Duodenal mucosa (tissue), 2 donors: ENCODE data around the gene FAM13A.

Source experiments
- H3K27ac ChIP-seq: one replicate; pipeline ENCODE4 v1.7.0; 2013; ENCODE audit warnings: low read depth, low read length
- H3K27me3 ChIP-seq, 2 donors: one replicate each; pipeline ENCODE4 v1.7.0; 2013; ENCODE audit warnings: low read length in 2 of 2, control low read depth in 1 of 2; ENCODE audit not compliant: insufficient read depth in 2 of 2, control insufficient read depth in 1 of 2
- H3K36me3 ChIP-seq, 2 donors: one replicate each; pipeline ENCODE4 v1.7.0; 2013; ENCODE audit warnings: low read length in 2 of 2, control low read depth in 1 of 2; ENCODE audit not compliant: insufficient read depth in 2 of 2, control insufficient read depth in 1 of 2
- H3K4me1 ChIP-seq, 2 donors: one replicate each; pipeline ENCODE4 v1.7.0; 2013; ENCODE audit warnings: low read length in 2 of 2, control low read depth in 1 of 2; ENCODE audit not compliant: insufficient read depth in 2 of 2, control insufficient read depth in 1 of 2
- H3K4me3 ChIP-seq, 2 donors: one replicate each; pipeline ENCODE4 v1.7.0; 2013; ENCODE audit warnings: low read length in 2 of 2, low read depth in 1 of 2
- H3K9ac ChIP-seq, 2 donors: one replicate each; pipeline ENCODE4 v1.7.0; 2013; ENCODE audit warnings: low read length in 2 of 2, low read depth in 1 of 2
- H3K9me3 ChIP-seq, 2 donors: one replicate each; pipeline ENCODE4 v1.7.0; 2013; ENCODE audit warnings: low read length in 2 of 2, control low read depth in 1 of 2; ENCODE audit not compliant: control insufficient read depth in 1 of 2

FAM13A gene

GRCh38 chr4:88788424-88788823 lies 268.6 kb downstream of the FAM13A start:
- H3K27me3 ChIP-seq = no peaks in the 10 kb centered on the region
- H3K27ac ChIP-seq = no peak overlapping the region
- H3K9me3 ChIP-seq = no peaks in the 10 kb centered on the region
- H3K4me3 ChIP-seq = no peak overlapping the region
- no peaks in the 10 kb centered on the region for H3K4me1 ChIP-seq
- peaks cover 29 to 44% of the 10 kb centered on the region in 2 donors for H3K36me3 ChIP-seq
- H3K9ac ChIP-seq = no peak overlapping the region

- H3K36me3 ChIP-seq = peaks cover 32 to 48% of the 10 kb centered on the region in 2 donors
- H3K9ac ChIP-seq = no peak overlapping the region
- no peak overlapping the region for H3K27ac ChIP-seq
- H3K27me3 ChIP-seq = no peaks in the 10 kb centered on the region
- no peak overlapping the region for H3K4me3 ChIP-seq
- H3K4me1 ChIP-seq = no peaks in the 10 kb centered on the region
- H3K9me3 ChIP-seq = no peaks in the 10 kb centered on the region
Observed at GRCh38 chr4:88786011-88786410, 271.0 kb downstream of the FAM13A start.

DNA sequence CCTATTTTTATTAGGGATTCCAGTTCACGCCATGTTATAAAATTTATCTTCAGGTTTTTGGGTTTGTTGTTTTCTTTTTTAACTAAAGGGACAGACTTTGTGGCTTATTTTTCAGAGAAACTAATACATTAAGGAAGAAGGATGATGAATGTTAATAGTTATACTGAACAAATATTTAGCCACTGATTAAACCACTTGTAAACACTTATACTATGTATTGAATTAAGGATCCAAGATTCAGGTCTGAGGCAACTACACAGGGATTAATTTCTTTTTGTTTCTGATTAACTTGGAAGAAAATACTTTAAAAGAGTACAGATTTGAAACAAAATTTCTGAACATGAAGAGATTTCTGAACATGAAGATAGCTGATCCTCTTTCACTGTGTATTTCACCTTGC lies 276.6 kb downstream of the FAM13A start:
- peaks cover 29 to 41% of the 10 kb centered on the region in 2 donors for H3K36me3 ChIP-seq
- H3K4me3 ChIP-seq = no peak overlapping the region
- H3K9me3 ChIP-seq = no peaks in the 10 kb centered on the region
- no peak overlapping the region for H3K9ac ChIP-seq
- H3K27ac ChIP-seq = no peak overlapping the region
- H3K27me3 ChIP-seq = no peaks in the 10 kb centered on the region
- no peaks in the 10 kb centered on the region for H3K4me1 ChIP-seq

GRCh38 chr4:88779431-88779830 lies 277.6 kb downstream of the FAM13A start:
- Histone ChIP-seq H3K27ac (no peak overlapping the region), H3K9ac (no peak overlapping the region), H3K4me3 (no peak overlapping the region), H3K36me3 (peaks cover 33 to 47% of the 10 kb centered on the region in 2 donors), H3K27me3 (no peaks in the 10 kb centered on the region), H3K9me3 (no peaks in the 10 kb centered on the region), H3K4me1 (no peaks in the 10 kb centered on the region)

- peaks cover 34 to 46% of the 10 kb centered on the region in 2 donors for H3K36me3 ChIP-seq
- no peak overlapping the region for H3K4me3 ChIP-seq
- H3K9me3 ChIP-seq = no peaks in the 10 kb centered on the region
- no peak overlapping the region for H3K9ac ChIP-seq
- no peak overlapping the region for H3K27ac ChIP-seq
- no peaks in the 10 kb centered on the region for H3K4me1 ChIP-seq
- no peaks in the 10 kb centered on the region for H3K27me3 ChIP-seq
Observed at GRCh38 chr4:88775529-88775928, 281.5 kb downstream of the FAM13A start.

DNA sequence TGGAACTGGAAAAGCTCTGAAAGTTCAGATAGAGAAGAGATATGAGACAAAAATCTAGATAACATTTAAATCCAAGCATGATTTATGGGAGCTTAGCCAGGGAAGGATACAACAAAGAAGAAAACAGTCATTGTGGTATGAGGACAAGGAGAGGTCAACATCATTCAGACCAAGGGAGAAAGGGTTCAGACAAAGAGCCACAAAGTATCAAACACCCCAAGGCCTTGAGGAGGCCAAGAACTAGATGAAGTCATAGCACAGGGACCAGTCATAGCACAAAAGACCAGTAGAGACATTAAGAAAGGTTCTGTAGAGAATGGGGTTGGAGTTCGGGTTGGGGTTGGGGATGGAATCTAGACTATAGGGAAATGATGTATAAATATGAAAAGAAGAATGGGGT lies 282.0 kb downstream of the FAM13A start:
- no peaks in the 10 kb centered on the region for H3K27me3 ChIP-seq
- no peaks in the 10 kb centered on the region for H3K9me3 ChIP-seq
- no peak overlapping the region for H3K4me3 ChIP-seq
- H3K4me1 ChIP-seq = no peaks in the 10 kb centered on the region
- no peak overlapping the region for H3K9ac ChIP-seq
- peaks cover 30 to 46% of the 10 kb centered on the region in 2 donors for H3K36me3 ChIP-seq
- no peak overlapping the region for H3K27ac ChIP-seq

DNA sequence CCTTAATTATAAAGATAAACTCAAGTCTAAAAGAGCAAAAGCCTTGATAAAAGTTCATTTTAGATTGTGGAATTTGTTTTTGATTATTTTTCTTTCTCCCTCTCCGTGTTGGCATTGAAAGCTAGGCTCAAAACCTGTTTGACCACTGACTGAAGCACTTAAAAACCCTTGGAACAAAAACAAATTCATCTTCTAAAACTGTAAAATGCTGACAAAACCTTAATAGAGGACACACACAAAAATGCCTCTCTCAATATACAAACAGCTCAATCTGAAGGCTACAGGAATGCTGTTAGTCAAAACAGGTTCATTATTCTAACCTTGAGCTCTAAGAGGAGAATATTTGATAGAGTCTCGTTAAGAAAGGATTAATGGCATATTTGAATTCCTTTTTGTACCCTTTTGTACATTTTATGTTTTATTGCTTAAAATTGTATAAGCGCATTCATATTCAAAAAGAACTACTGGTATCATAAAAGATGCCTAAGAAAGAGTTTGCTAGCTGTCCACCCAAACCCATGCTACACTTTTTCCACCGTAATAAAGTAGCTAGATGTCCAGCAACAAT lies 285.0 kb downstream of the FAM13A start:
- no peaks in the 10 kb centered on the region for H3K9me3 ChIP-seq
- no peak overlapping the region for H3K9ac ChIP-seq
- H3K27ac ChIP-seq = no peak overlapping the region
- H3K27me3 ChIP-seq = no peaks in the 10 kb centered on the region
- H3K4me3 ChIP-seq = no peak overlapping the region
- H3K36me3 ChIP-seq = peaks cover 15 to 29% of the 10 kb centered on the region in 2 donors
- H3K4me1 ChIP-seq = no peaks in the 10 kb centered on the region

GRCh38 chr4:88765729-88766128 lies 291.3 kb downstream of the FAM13A start:
- Histone ChIP-seq H3K4me1 (no peaks in the 10 kb centered on the region), H3K4me3 (no peak overlapping the region), H3K36me3 (peaks cover 19 to 28% of the 10 kb centered on the region in 2 donors), H3K9me3 (no peaks in the 10 kb centered on the region), H3K9ac (no peak overlapping the region), H3K27me3 (no peaks in the 10 kb centered on the region), H3K27ac (no peak overlapping the region)

- Histone ChIP-seq H3K27me3 (no peaks in the 10 kb centered on the region), H3K4me3 (no peak overlapping the region), H3K9me3 (no peaks in the 10 kb centered on the region), H3K9ac (no peak overlapping the region), H3K27ac (no peak overlapping the region), H3K36me3 (peaks cover 19 to 41% of the 10 kb centered on the region in 2 donors), H3K4me1 (peaks cover 0 to 7% of the 10 kb centered on the region in 2 donors)
Observed at GRCh38 chr4:88763075-88763474, 293.9 kb downstream of the FAM13A start.

- no peak overlapping the region for H3K27ac ChIP-seq
Observed at GRCh38 chr4:88761861-88762523, 295.0 kb downstream of the FAM13A start.

More at GRCh38 chr4:88761861-88762523, 295.0 kb downstream of the FAM13A start:
- H3K4me1 ChIP-seq = peaks cover 0 to 7% of the 10 kb centered on the region in 2 donors
- H3K4me3 ChIP-seq = no peak overlapping the region
- no peak overlapping the region for H3K9ac ChIP-seq
- peaks cover 19 to 43% of the 10 kb centered on the region in 2 donors for H3K36me3 ChIP-seq
- H3K9me3 ChIP-seq = no peaks in the 10 kb centered on the region
- H3K27me3 ChIP-seq = no peaks in the 10 kb centered on the region
